HG02840 (cell line): Measurements from ENCODE around the gene FTH1.
"Not testable (repeated sequence)": the region's sequence is repeated elsewhere in the genome, so short reads cannot be mapped to it uniquely, and the experiment has no call there.

Source experiments
- ATAC-seq: cut with Tn5 transposase; IDR thresholded peaks from one replicate; pipeline ENCODE4 v1.9.1; 2021; ENCODE audit warnings: mild to moderate bottlenecking, moderate library complexity, moderate number of reproducible peaks; ENCODE audit not compliant: unreplicated experiment, low FRiP score

The FTH1 gene

GRCh38 chr11:61964666-61965271 is 2.7 kb downstream of the FTH1 start:
- ATAC-seq, result not testable (repeated sequence)

GRCh38 chr11:61964058-61964665 is 3.3 kb downstream of the FTH1 start:
- no peak for ATAC-seq

GRCh38 chr11:61963282-61964057 is 4.0 kb downstream of the FTH1 start:
- ATAC-seq, result no peak

GRCh38 chr11:61963016-61963281 is 4.5 kb downstream of the FTH1 start:
- ATAC-seq, result no peak

- no peak for ATAC-seq
Measured at GRCh38 chr11:61962213-61963015, 5.0 kb downstream of the FTH1 start.

GRCh38 chr11:61961570-61962212 is 5.7 kb downstream of the FTH1 start:
- ATAC-seq, result no peak

GRCh38 chr11:61960532-61960931 is 6.9 kb downstream of the FTH1 start:
- no peak for ATAC-seq

GRCh38 chr11:61959678-61960077 is 7.8 kb downstream of the FTH1 start:
- no peak for ATAC-seq

GRCh38 chr11:61959114-61959513 is 8.3 kb downstream of the FTH1 start:
- no peak for ATAC-seq

- no peak for ATAC-seq
Measured at GRCh38 chr11:61958590-61958989, 8.8 kb downstream of the FTH1 start.

- no peak for ATAC-seq
Measured at GRCh38 chr11:61957021-61957770, 10.2 kb downstream of the FTH1 start.

- ATAC-seq, result no peak
Measured at GRCh38 chr11:61956191-61957020, 11.0 kb downstream of the FTH1 start.

GRCh38 chr11:61955422-61956135 is 11.9 kb downstream of the FTH1 start:
- ATAC-seq, result no peak

- no peak for ATAC-seq
Measured at GRCh38 chr11:61954851-61955421, 12.5 kb downstream of the FTH1 start.

GRCh38 chr11:61954106-61954850 is 13.2 kb downstream of the FTH1 start:
- no peak for ATAC-seq

- not testable (repeated sequence) for ATAC-seq
Measured at GRCh38 chr11:61953632-61954031, 13.8 kb downstream of the FTH1 start.

- ATAC-seq, result no peak
Measured at GRCh38 chr11:61952882-61953281, 14.6 kb downstream of the FTH1 start.
